PC-9 (cell line): ENCODE data around the gene ATP10D. TPM values are rescaled to one million over a fixed set of nuclear protein-coding genes. Genes with fewer than 3 reads are reported as not detected.

Experiments used
- BruUV-seq: library from RNA; stranded (reverse); fragments of 400-500 nt; replicated peaks from 2 replicates; lab custom pipeline; 2021; lab: Mats Ljungman, UMichigan
- CTCF ChIA-PET: fragments of 300-600 bp; sonication (Branson Sonifier 250); formaldehyde crosslinking; loops from one replicate; lab custom pipeline; 2022; ENCODE audit warnings: antibody characterized with exemption; lab: Charles Lee
- POLR2A ChIA-PET: fragments of 300-600 bp; sonication (Branson Sonifier 250); formaldehyde crosslinking; loops from one replicate; lab custom pipeline; 2022; ENCODE audit warnings: antibody characterized with exemption; ENCODE audit not compliant: unreplicated experiment; lab: Charles Lee
- DNase-seq, 2 experiments: peaks; one replicate each; pipeline versions ENCODE4 v3.0.0 to v3.0.0-alpha.2; 2015 to 2022; ENCODE audit warnings: mixed read lengths in 1 of 2
- H2AFZ ChIP-seq: fragments of 200-600 bp; sonication (generic); 2 replicates; pipeline ENCODE4 v1.8.1; 2017; ENCODE audit warnings: antibody characterized with exemption
- H3F3A ChIP-seq: fragments of 200-600 bp; sonication (generic); 2 replicates; pipeline ENCODE4 v1.8.1; 2017; ENCODE audit warnings: antibody characterized with exemption, mild to moderate bottlenecking, low read depth; ENCODE audit not compliant: insufficient read depth
- H3K27ac ChIP-seq: fragments of 200-600 bp; sonication (generic); 2 replicates; pipeline ENCODE4 v1.6.1; 2016; ENCODE audit warnings: mixed run types
- H3K27me3 ChIP-seq: fragments of 200-600 bp; sonication (generic); 2 replicates; pipeline ENCODE4 v1.6.1; 2016; ENCODE audit warnings: low read depth, mixed run types; ENCODE audit not compliant: insufficient read depth
- H3K36me3 ChIP-seq: fragments of 200-600 bp; sonication (generic); 2 replicates; pipeline ENCODE4 v1.6.1; 2016; ENCODE audit warnings: low read depth, mixed run types
- H3K4me1 ChIP-seq: fragments of 200-600 bp; sonication (generic); replicated peaks from 2 replicates; pipeline ENCODE4 v1.6.1; 2016; ENCODE audit warnings: mixed run types; ENCODE audit not compliant: insufficient read depth
- H3K4me2 ChIP-seq: fragments of 200-600 bp; sonication (generic); 2 replicates; pipeline ENCODE4 v1.6.1; 2017; ENCODE audit warnings: mixed run types
- H3K4me3 ChIP-seq: fragments of 200-600 bp; sonication (generic); 2 replicates; pipeline ENCODE4 v1.6.1; 2016; ENCODE audit warnings: mixed run types
- H3K79me2 ChIP-seq: fragments of 200-600 bp; sonication (generic); 2 replicates; pipeline ENCODE4 v1.6.1; 2017; ENCODE audit warnings: low read depth, mixed run types
- H3K9me2 ChIP-seq: fragments of 200-600 bp; sonication (generic); 2 replicates; pipeline ENCODE4 v1.8.1; 2017; ENCODE audit warnings: mild to moderate bottlenecking; ENCODE audit not compliant: insufficient read depth
- H3K9me3 ChIP-seq: fragments of 200-600 bp; sonication (generic); 2 replicates; pipeline ENCODE4 v1.8.1; 2016; ENCODE audit warnings: low read depth; ENCODE audit not compliant: insufficient read depth
- H4K20me1 ChIP-seq: fragments of 200-600 bp; sonication (generic); 2 replicates; pipeline ENCODE4 v1.8.1; 2017; ENCODE audit not compliant: insufficient read depth
- CTCF ChIP-seq: fragments of 200-600 bp; sonication (generic); conservative IDR thresholded peaks from 2 replicates; pipeline ENCODE4 v1.6.1; 2017; ENCODE audit warnings: mixed run types, antibody characterized with exemption, mild to moderate bottlenecking, moderate library complexity
- EZH2 ChIP-seq: fragments of 200-600 bp; sonication (generic); IDR thresholded peaks from 2 replicates; pipeline ENCODE4 v1.8.0; 2017; ENCODE audit warnings: antibody characterized with exemption, low read depth
- intact Hi-C: fragments of 100-400 bp; cut with micrococcal nuclease; formaldehyde crosslinking; loops from one replicate; pipeline ENCODE4 v1.10.0; 2022; ENCODE audit not compliant: unreplicated experiment
- total RNA-seq: library from RNA; stranded (reverse); gene quantifications from 2 replicates; pipeline ENCODE4 v1.2.3, GENCODE V29; 2021

ATP10D gene
- total RNA-seq, 1 experiment from 2014 or later, result 35.2 TPM

DNA sequence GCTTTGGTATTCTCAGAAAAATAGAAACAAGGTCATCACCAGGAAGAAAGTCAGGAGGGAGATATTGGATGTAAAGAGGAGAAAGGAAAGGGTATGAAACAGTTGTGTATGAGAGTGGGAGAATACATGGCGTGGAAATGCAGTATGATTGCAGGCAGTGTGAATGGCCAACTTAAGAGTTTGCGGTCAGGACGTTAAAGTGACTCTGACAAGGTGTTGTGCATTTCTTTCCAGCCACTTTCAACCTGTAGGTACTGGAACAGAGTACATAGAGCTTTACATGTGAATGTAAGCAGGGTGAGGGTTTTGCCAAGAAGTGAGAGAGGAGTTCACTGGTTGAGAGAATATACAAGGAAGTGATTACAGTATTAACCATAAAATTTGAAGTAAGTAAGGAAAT lies 15.7 kb downstream of the ATP10D start:
- DNase-seq, result no peak
- Histone ChIP-seq H3F3A (no peaks in the 10 kb centered on the region), H3K4me1 (no peaks in the 10 kb centered on the region), H4K20me1 (no peaks in the 10 kb centered on the region), H3K27ac (no peak overlapping the region), H3K79me2 (no peaks in the 10 kb centered on the region), H3K36me3 (no peaks in the 10 kb centered on the region), H3K27me3 (no peaks in the 10 kb centered on the region), H3K4me2 (no peak overlapping the region), H3K4me3 (no peak overlapping the region), H3K9me2 (no peaks in the 10 kb centered on the region), H3K9me3 (no peaks in the 10 kb centered on the region), H2AFZ (no peak overlapping the region)
- TF ChIP-seq CTCF (no peak), EZH2 (no peak)
- BruUV-seq, result no TSS peak
- CTCF ChIA-PET, result no interaction called here
- POLR2A ChIA-PET, result no interaction called here
- intact Hi-C loops, result no loop called here

- no TSS peak for BruUV-seq
- POLR2A ChIA-PET, result no interaction called here
- CTCF ChIA-PET, result no interaction called here
Measured at GRCh38 chr4:47505147-47505546, 20.1 kb downstream of the ATP10D start.

DNA sequence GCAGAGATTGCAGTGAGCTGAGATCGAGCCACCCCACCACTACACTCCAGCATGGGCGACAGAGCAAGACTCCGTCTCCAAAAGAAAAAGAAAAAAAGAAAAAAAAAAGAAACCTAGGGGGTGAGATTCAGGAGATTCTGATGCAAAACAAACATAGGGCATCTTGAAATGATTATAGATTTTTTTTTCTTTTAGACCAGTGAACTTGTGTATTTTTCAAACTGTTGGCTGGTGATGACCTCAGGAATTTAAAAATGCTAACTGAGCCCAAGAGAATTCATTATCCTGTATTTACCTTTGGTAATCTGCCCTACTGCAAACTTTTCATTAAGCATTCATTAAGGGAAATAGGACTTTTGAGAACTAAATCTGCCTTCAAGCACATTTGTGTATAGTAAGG lies 20.6 kb downstream of the ATP10D start:
- Histone ChIP-seq H3K9me3 (no peaks in the 10 kb centered on the region), H3K27me3 (no peaks in the 10 kb centered on the region), H3K4me2 (no peak overlapping the region), H3K4me3 (no peak overlapping the region), H3K27ac (no peak overlapping the region), H3K79me2 (no peaks in the 10 kb centered on the region), H3K9me2 (no peaks in the 10 kb centered on the region), H3K36me3 (no peaks in the 10 kb centered on the region), H4K20me1 (no peaks in the 10 kb centered on the region), H3K4me1 (peaks cover 6% of the 10 kb centered on the region; the same call in 1 of the 2 replicates), H3F3A (no peaks in the 10 kb centered on the region), H2AFZ (no peak overlapping the region)
- ChIA-PET CTCF (interaction anchor here (0.5 kb wide), 1 partner anchor 58 kb away, joined by 3 read pairs; no protein-coding TSS in a partner anchor), POLR2A (no interaction called here)
- intact Hi-C loops, result no loop called here
- BruUV-seq, result no TSS peak
- no peak for DNase-seq
- TF ChIP-seq CTCF (no peak), EZH2 (no peak)

More at GRCh38 chr4:47505147-47505546, 20.1 kb downstream of the ATP10D start:
- no peaks in the 10 kb centered on the region for H3K27me3 ChIP-seq
- no peaks in the 10 kb centered on the region for H3K9me3 ChIP-seq
- H3K36me3 ChIP-seq, result no peaks in the 10 kb centered on the region
- H3K4me2 ChIP-seq, result no peak overlapping the region
- no peak for TF ChIP-seq EZH2
- TF ChIP-seq CTCF, result no peak
- DNase-seq, result no peak
- H4K20me1 ChIP-seq, result no peaks in the 10 kb centered on the region
- H3K9me2 ChIP-seq, result no peaks in the 10 kb centered on the region
- no peaks in the 10 kb centered on the region for H3F3A ChIP-seq
- H3K27ac ChIP-seq, result no peak overlapping the region
- intact Hi-C loops, result no loop called here
- H3K4me1 ChIP-seq, result peaks cover 2% of the 10 kb centered on the region; the same call in 1 of the 2 replicates
- no peaks in the 10 kb centered on the region for H3K79me2 ChIP-seq
- H3K4me3 ChIP-seq, result no peak overlapping the region
- no peak overlapping the region for H2AFZ ChIP-seq
